ENCODE measurements around the gene LRP1B. TPM values are rescaled to one million over a fixed set of nuclear protein-coding genes. Genes with fewer than 3 reads are reported as not detected.

Gene LRP1B
- total RNA-seq, 1 donor from 2014 or later, result 0.12 TPM

DNA sequence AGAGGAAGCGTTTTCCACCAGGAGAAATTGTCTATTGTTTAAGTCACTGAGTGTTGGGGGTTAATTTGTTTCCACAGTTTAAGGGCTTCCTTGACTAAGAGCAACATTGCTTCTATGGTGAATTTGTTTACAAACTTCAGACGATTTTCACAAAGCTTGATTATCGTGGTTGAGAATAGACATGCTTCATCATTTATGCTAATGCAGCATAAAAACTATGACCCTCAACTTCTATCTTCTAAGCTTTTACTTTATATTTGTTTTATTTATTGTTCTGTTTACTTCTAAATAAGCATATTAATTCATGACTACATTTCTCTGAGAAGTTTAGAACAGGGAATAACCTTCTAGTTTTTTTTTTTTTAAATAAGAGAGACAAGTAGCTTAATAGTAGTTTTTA, 483.5 kb downstream of the LRP1B start:
- H3K4me3 ChIP-seq (ENCODE audit: low read depth, low read length), result no peak overlapping the region
- TF ChIP-seq, protein P1, sequence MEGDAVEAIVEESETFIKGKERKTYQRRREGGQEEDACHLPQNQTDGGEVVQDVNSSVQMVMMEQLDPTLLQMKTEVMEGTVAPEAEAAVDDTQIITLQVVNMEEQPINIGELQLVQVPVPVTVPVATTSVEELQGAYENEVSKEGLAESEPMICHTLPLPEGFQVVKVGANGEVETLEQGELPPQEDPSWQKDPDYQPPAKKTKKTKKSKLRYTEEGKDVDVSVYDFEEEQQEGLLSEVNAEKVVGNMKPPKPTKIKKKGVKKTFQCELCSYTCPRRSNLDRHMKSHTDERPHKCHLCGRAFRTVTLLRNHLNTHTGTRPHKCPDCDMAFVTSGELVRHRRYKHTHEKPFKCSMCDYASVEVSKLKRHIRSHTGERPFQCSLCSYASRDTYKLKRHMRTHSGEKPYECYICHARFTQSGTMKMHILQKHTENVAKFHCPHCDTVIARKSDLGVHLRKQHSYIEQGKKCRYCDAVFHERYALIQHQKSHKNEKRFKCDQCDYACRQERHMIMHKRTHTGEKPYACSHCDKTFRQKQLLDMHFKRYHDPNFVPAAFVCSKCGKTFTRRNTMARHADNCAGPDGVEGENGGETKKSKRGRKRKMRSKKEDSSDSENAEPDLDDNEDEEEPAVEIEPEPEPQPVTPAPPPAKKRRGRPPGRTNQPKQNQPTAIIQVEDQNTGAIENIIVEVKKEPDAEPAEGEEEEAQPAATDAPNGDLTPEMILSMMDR (conservative IDR thresholded peaks at IDR 0.05; ENCODE audit: low read depth, low read length), result no peak
- DNase-seq (ENCODE audit: low read depth), result no peak

DNA sequence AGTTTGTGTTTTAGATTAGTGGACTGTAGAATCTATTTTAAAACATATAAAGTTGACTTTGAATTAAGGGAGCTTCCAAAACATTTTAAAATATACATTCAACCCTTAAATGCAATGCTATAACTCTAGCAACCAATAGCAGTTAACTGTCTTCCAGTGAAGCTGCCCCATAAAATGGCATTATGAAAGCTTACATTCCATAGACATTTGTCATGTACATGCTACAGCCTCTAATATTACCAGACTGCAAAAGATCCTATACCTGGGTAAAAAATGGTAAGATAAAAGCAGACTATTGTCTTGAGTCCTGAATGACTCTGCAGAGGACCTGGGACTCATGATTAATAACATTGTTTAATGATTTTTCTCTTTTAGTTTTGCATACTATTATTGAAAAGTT, 489.4 kb downstream of the LRP1B start:
- H3K4me3 ChIP-seq (ENCODE audit: low read depth, low read length), result no peak overlapping the region
- TF ChIP-seq, protein P1 (conservative IDR thresholded peaks at IDR 0.05; ENCODE audit: low read depth, low read length), result no peak
- no peak for DNase-seq (ENCODE audit: low read depth)

DNA sequence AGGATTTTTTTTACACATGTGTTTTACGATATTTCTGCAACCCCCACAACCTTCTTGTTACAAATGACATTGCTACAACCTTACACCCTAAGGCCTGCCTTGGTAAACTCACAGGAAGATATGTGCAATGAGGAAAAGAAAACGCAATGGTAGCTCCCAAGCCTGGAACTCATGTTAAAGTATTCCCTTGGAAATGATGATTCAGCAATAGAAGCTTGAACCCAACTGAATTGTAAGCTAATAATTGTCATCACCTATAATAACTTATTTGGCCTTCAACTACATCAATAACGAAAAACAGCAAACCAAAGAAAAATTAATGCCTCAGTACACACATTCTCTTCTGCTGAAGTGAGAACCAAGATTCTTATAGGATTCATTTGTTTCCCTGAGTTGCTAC, 491.0 kb downstream of the LRP1B start:
- no peak overlapping the region for H3K4me3 ChIP-seq (ENCODE audit: low read depth, low read length)
- DNase-seq (ENCODE audit: low read depth), result no peak
- TF ChIP-seq, protein P1 (conservative IDR thresholded peaks at IDR 0.05; ENCODE audit: low read depth, low read length), result no peak

DNA sequence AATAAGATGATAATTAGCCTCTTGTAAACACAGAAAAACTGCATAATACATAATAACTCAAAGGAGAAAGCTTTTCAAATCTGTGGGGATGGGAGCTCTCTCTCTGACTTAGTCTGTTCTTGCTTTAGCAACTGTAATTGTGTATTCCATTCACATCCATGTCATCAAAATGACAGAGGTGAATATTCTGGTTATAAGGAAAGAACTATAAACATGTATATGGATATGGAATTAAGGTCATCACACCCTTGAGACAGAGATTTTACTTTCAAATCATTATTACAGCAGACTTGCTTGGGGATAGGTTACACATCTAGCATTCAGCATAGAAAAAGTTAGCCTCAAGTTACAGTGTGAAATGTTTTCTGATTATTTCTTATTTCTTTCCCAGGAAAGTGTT, 497.7 kb downstream of the LRP1B start:
- TF ChIP-seq, protein P1 (conservative IDR thresholded peaks at IDR 0.05; ENCODE audit: low read depth, low read length), result no peak
- no peak overlapping the region for H3K4me3 ChIP-seq (ENCODE audit: low read depth, low read length)
- DNase-seq (ENCODE audit: low read depth), result no peak

DNA sequence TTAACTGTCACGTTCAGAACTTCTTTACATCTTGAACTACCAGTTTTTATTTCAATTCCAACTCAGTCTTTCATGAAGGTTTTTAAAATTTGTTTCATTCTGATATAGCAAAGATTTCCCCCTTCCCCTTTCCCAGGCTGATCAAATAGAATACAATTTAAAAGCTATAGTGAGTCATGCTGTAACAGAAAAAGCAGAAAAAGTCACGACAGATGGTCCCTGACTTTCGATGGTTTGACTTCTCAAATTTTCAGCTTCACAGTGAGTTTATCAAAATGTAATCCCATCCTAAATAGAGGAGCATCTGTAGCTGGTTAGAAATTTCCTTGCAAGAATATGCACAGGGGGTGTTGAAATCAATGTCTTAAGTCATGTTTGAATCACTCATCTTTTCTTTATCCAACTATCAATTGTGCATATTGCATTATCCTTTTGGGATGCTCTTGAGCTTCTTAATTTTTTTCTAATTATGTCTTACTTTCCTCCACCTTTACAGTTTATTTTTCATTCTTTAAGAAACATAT, 500.3 kb downstream of the LRP1B start:
- H3K4me3 ChIP-seq (ENCODE audit: low read depth, low read length), result no peak overlapping the region
- TF ChIP-seq, protein P1 (conservative IDR thresholded peaks at IDR 0.05; ENCODE audit: low read depth, low read length), result no peak
- DNase-seq (ENCODE audit: low read depth), result no peak

DNA sequence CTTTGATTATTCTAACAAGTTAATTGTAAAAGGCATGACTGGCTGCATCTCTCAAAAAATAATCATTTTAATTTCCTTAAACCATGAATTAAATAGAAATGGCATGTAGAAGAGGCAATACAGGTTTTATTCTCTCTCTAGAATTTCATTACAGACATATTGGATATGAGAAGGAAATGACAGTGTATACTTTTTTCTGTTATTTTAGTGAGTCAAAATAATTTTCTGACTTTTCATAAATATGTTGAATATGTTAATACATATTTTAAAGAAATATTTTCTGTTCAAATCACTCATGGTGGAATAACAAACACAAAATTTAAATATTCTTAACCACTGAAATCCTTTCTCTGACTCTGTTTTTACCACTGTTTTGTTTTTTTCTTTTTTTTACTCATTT, 510.4 kb downstream of the LRP1B start:
- TF ChIP-seq, protein P1 (conservative IDR thresholded peaks at IDR 0.05; ENCODE audit: low read depth, low read length), result no peak
- no peak for DNase-seq (ENCODE audit: low read depth)
- no peak overlapping the region for H3K4me3 ChIP-seq (ENCODE audit: low read depth, low read length)

DNA sequence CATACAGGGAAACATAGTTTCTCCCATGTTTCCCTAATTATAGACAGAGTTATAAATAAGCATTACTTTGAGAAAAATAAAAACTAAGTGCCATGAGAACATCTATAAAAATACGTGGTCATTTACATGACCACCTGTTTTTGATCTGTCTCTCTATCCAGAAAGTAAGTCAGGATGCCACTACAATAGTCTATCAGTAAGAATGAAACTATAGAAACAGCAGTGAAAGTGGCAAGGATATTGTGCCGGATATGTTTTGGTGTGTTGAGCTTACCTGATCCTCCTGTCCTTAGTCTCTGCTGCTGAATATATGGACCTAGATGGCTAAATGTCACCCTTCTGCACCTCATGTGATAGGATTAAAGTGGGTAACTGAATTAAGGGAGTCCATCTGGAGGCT, 512.4 kb downstream of the LRP1B start:
- TF ChIP-seq, protein P1 (conservative IDR thresholded peaks at IDR 0.05; ENCODE audit: low read depth, low read length), result no peak
- DNase-seq (ENCODE audit: low read depth), result no peak
- no peak overlapping the region for H3K4me3 ChIP-seq (ENCODE audit: low read depth, low read length)

All from epithelial cell of proximal tubule (primary cell).